Activated naive CD4-positive, alpha-beta T cell treated with anti-CD3 and anti-CD28 coated beads, Interleukin-2, amount 50 U/mL, for 16 hours (primary cell): ENCODE measurements around the gene CMIP.
A peak's percentile ranks its signal among the peaks of the same experiment; 100 is the strongest.

ENCODE experiments used
- DNase-seq: peaks from one replicate; pipeline ENCODE4 v3.0.0-alpha.2; 2020

The CMIP gene

GRCh38 chr16:81554979-81555378, 110.4 kb downstream of the CMIP start:
- no peak for DNase-seq

GRCh38 chr16:81555660-81556059, 111.1 kb downstream of the CMIP start:
- DNase-seq = no peak

- no peak for DNase-seq
Measured at GRCh38 chr16:81556715-81557284, 112.2 kb downstream of the CMIP start.

GRCh38 chr16:81558077-81558443, 113.5 kb downstream of the CMIP start:
- DNase-seq = no peak

- no peak for DNase-seq
Measured at GRCh38 chr16:81558444-81559175, 114.0 kb downstream of the CMIP start.

- no peak for DNase-seq
Measured at GRCh38 chr16:81560979-81561657, 116.5 kb downstream of the CMIP start.

GRCh38 chr16:81562174-81562849, 117.7 kb downstream of the CMIP start:
- DNase-seq = no peak

- no peak for DNase-seq
Measured at GRCh38 chr16:81562926-81563325, 118.3 kb downstream of the CMIP start.

- DNase-seq = no peak
Measured at GRCh38 chr16:81564421-81564911, 119.9 kb downstream of the CMIP start.

GRCh38 chr16:81565321-81566028, 120.9 kb downstream of the CMIP start:
- DNase-seq = no peak

GRCh38 chr16:81566086-81567007, 121.7 kb downstream of the CMIP start:
- no peak for DNase-seq

- DNase-seq = no peak
Measured at GRCh38 chr16:81567087-81567486, 122.5 kb downstream of the CMIP start.

- DNase-seq = peak; percentile 40
Measured at GRCh38 chr16:81567987-81568748, 123.6 kb downstream of the CMIP start.

GRCh38 chr16:81568749-81569087, 124.1 kb downstream of the CMIP start:
- no peak for DNase-seq

GRCh38 chr16:81569361-81570034, 124.9 kb downstream of the CMIP start:
- no peak for DNase-seq

- no peak for DNase-seq
Measured at GRCh38 chr16:81570151-81570846, 125.7 kb downstream of the CMIP start.

GRCh38 chr16:81571175-81571574, 126.6 kb downstream of the CMIP start:
- DNase-seq = no peak

- DNase-seq = no peak
Measured at GRCh38 chr16:81571592-81572385, 127.2 kb downstream of the CMIP start.
